HEK293 (cell line): ENCODE data around the gene B3GAT1.

Experiments
- CTCF ChIA-PET: fragments of 350-600 bp; formaldehyde crosslinking; extraction: SDS; loops from one replicate; lab custom pipeline; 2021; ENCODE audit warnings: antibody characterized with exemption; lab: Yijun Ruan, JAX
- POLR2A ChIA-PET: fragments of 300-600 bp; formaldehyde crosslinking; extraction: SDS; loops from one replicate; lab custom pipeline; 2020; ENCODE audit warnings: antibody characterized with exemption, inconsistent platforms; lab: Yijun Ruan, JAX
- H3K27ac ChIP-seq: fragments of 200-500 bp; sonication (Bioruptor generic); 2 replicates; pipeline ENCODE4 v1.5.1; 2014; ENCODE audit warnings: low read depth, low read length, control low read depth, inconsistent platforms; ENCODE audit errors: extremely low read depth
- H3K36me3 ChIP-seq, 2 experiments: fragments of 200-500 bp in 1 of 2; sonication (Bioruptor generic) in 1 of 2; 1 replicate in 1 of 2; 2 replicates in 1 of 2; pipeline ENCODE4 v1.5.1; 2014 to 2017; ENCODE audit warnings: inconsistent platforms in 2 of 2, low read length in 2 of 2; ENCODE audit not compliant: control insufficient read depth in 2 of 2, insufficient read depth in 1 of 2
- H3K4me1 ChIP-seq: fragments of 200-500 bp; sonication (Bioruptor generic); 2 replicates; pipeline ENCODE4 v1.5.1; 2014; ENCODE audit warnings: mild to moderate bottlenecking, low read length, inconsistent platforms; ENCODE audit not compliant: control insufficient read depth, insufficient read depth
- H3K4me3 ChIP-seq: 2 replicates; pipeline ENCODE4 v1.5.1; 2011; ENCODE audit warnings: low read depth, mild to moderate bottlenecking, control low read depth, low read length, moderate library complexity
- H3K9me3 ChIP-seq: fragments of 200-500 bp; sonication (Bioruptor generic); 2 replicates; pipeline ENCODE4 v1.5.1; 2014; ENCODE audit warnings: low read depth, low read length, inconsistent platforms; ENCODE audit not compliant: control insufficient read depth, insufficient read depth
- CTCF ChIP-seq: fragments of 450-650 bp; formaldehyde crosslinking; IDR thresholded peaks from 2 replicates; pipeline ENCODE4 v1.5.1; 2016; ENCODE audit warnings: missing biosample characterization, missing genetic modification characterization
- ELK4 ChIP-seq: IDR thresholded peaks from 2 replicates; pipeline ENCODE4 v1.6.1; 2011; ENCODE audit warnings: mild to moderate bottlenecking, low read depth, low read length, borderline replicate concordance
- GLI2 ChIP-seq: fragments of 450-650 bp; formaldehyde crosslinking; IDR thresholded peaks from 2 replicates; pipeline ENCODE4; 2017; ENCODE audit warnings: missing biosample characterization, missing genetic modification characterization, low read depth, borderline replicate concordance
- GLI4 ChIP-seq: fragments of 450-650 bp; formaldehyde crosslinking; IDR thresholded peaks from 2 replicates; pipeline ENCODE4 v1.5.1; 2016; ENCODE audit warnings: missing biosample characterization, missing genetic modification characterization
- HIC1 ChIP-seq: fragments of 450-650 bp; formaldehyde crosslinking; IDR thresholded peaks from 2 replicates; pipeline ENCODE4 v1.5.1; 2016; ENCODE audit warnings: missing biosample characterization, missing genetic modification characterization
- HOXA7 ChIP-seq: sonication (generic); formaldehyde crosslinking; IDR thresholded peaks from 2 replicates; pipeline ENCODE4 v1.8.1; 2022; ENCODE audit warnings: missing genetic modification reagents, borderline replicate concordance
- SP2 ChIP-seq: fragments of 450-650 bp; formaldehyde crosslinking; IDR thresholded peaks from 2 replicates; pipeline ENCODE4 v1.5.1; 2016; ENCODE audit warnings: missing biosample characterization, missing genetic modification characterization
- WT1 ChIP-seq: fragments of 450-650 bp; formaldehyde crosslinking; IDR thresholded peaks from 2 replicates; pipeline ENCODE4 v1.5.1; 2016; ENCODE audit warnings: missing biosample characterization, missing genetic modification characterization
- ZBTB6 ChIP-seq: fragments of 450-650 bp; formaldehyde crosslinking; IDR thresholded peaks from 2 replicates; pipeline ENCODE4 v1.5.1; 2017; ENCODE audit warnings: missing biosample characterization, missing genetic modification characterization
- ZFHX2 ChIP-seq: fragments of 450-650 bp; formaldehyde crosslinking; conservative IDR thresholded peaks from 2 replicates; pipeline ENCODE4 v1.5.1; 2016; ENCODE audit warnings: missing biosample characterization, missing genetic modification characterization
- ZNF133 ChIP-seq: fragments of 450-650 bp; formaldehyde crosslinking; IDR thresholded peaks from 2 replicates; pipeline ENCODE4 v1.5.1; 2016; ENCODE audit warnings: missing biosample characterization, missing genetic modification characterization
- ZNF155 ChIP-seq: fragments of 450-650 bp; formaldehyde crosslinking; IDR thresholded peaks from 2 replicates; pipeline ENCODE4 v1.5.1; 2016; ENCODE audit warnings: missing biosample characterization, missing genetic modification characterization
- ZNF19 ChIP-seq: fragments of 450-650 bp; formaldehyde crosslinking; IDR thresholded peaks from 2 replicates; pipeline ENCODE4; 2016; ENCODE audit warnings: missing biosample characterization, missing genetic modification characterization, low read depth
- ZNF266 ChIP-seq: fragments of 450-650 bp; formaldehyde crosslinking; IDR thresholded peaks from 2 replicates; pipeline ENCODE4 v1.5.1; 2016; ENCODE audit warnings: missing biosample characterization, missing genetic modification characterization, low read depth
- ZNF341 ChIP-seq: fragments of 450-650 bp; formaldehyde crosslinking; IDR thresholded peaks from 2 replicates; pipeline ENCODE4; 2016; ENCODE audit warnings: low read depth, missing biosample characterization, missing genetic modification characterization
- ZNF350 ChIP-seq: fragments of 450-650 bp; formaldehyde crosslinking; IDR thresholded peaks from 2 replicates; pipeline ENCODE4 v1.5.0; 2017; ENCODE audit warnings: missing biosample characterization, mild to moderate bottlenecking, missing genetic modification characterization
- ZNF423 ChIP-seq: fragments of 450-650 bp; formaldehyde crosslinking; IDR thresholded peaks from 2 replicates; pipeline ENCODE4 v1.5.1; 2016; ENCODE audit warnings: missing biosample characterization, missing genetic modification characterization
- ZNF701 ChIP-seq: fragments of 450-650 bp; formaldehyde crosslinking; IDR thresholded peaks from 2 replicates; pipeline ENCODE4 v1.5.1; 2016; ENCODE audit warnings: missing biosample characterization, missing genetic modification characterization
- ZNF704 ChIP-seq: fragments of 450-650 bp; formaldehyde crosslinking; IDR thresholded peaks from 2 replicates; pipeline ENCODE4 v1.5.1; 2016; ENCODE audit warnings: missing biosample characterization, missing genetic modification characterization

Gene B3GAT1

GRCh38 chr11:134363161-134363560 lies 48.9 kb downstream of the B3GAT1 start:
- H3K4me3 ChIP-seq, result no peak overlapping the region
- no peaks in the 10 kb centered on the region for H3K9me3 ChIP-seq
- H3K4me1 ChIP-seq, result no peaks in the 10 kb centered on the region
- ChIA-PET POLR2A (no interaction called here), CTCF (no interaction called here)
- H3K27ac ChIP-seq, result no peak overlapping the region
- TF ChIP-seq ZNF350 (tag by site-specific recombination), result no peak
- TF ChIP-seq ZNF701 (tag by site-specific recombination), result no peak
- no peak for TF ChIP-seq SP2 (tag by site-specific recombination)
- no peak for TF ChIP-seq CTCF
- no peak for TF ChIP-seq ZNF423 (tag by site-specific recombination)
- TF ChIP-seq ZNF704 (tag by site-specific recombination), result no peak
- no peak for TF ChIP-seq GLI4 (tag by site-specific recombination)
- TF ChIP-seq ZBTB6, result no peak
- TF ChIP-seq ELK4, result no peak
- TF ChIP-seq HIC1 (tag by site-specific recombination), result no peak
- no peak for TF ChIP-seq GLI2 (tag by site-specific recombination)
- TF ChIP-seq ZNF341 (tag by site-specific recombination), result no peak
- no peak for TF ChIP-seq HOXA7 (CRISPR knock-in tag)
- no peak for TF ChIP-seq ZNF155 (tag by site-specific recombination)
- no peak for TF ChIP-seq ZNF266
- TF ChIP-seq ZFHX2 (tag by site-specific recombination), result no peak
- peaks cover 0 to 5% of the 10 kb centered on the region in 2 experiments; a peak in 1 of 3 replicates for H3K36me3 ChIP-seq

GRCh38 chr11:134362192-134362901 lies 49.7 kb downstream of the B3GAT1 start:
- Histone ChIP-seq H3K4me3 (no peak overlapping the region), H3K9me3 (no peaks in the 10 kb centered on the region), H3K36me3 (peaks cover 0 to 7% of the 10 kb centered on the region in 2 experiments; a peak in 1 of 3 replicates), H3K4me1 (no peaks in the 10 kb centered on the region), H3K27ac (no peak overlapping the region)
- TF ChIP-seq WT1 (tag by site-specific recombination) (no peak), ZNF19 (tag by site-specific recombination) (no peak), ZBTB6 (no peak), ZNF133 (tag by site-specific recombination) (no peak)
- ChIA-PET POLR2A (no interaction called here), CTCF (no interaction called here)
